A673 (cell line): Measurements from ENCODE around the gene TRPC6.

Experiments used
- EZH2 ChIP-seq: fragments of 200-600 bp; sonication (generic); IDR thresholded peaks from 2 replicates; pipeline ENCODE4 v1.6.1; 2017; ENCODE audit warnings: borderline replicate concordance, low read depth, mild to moderate bottlenecking, mixed read lengths, antibody characterized with exemption, low read length; ENCODE audit not compliant: poor library complexity, severe bottlenecking
- TF ChIP-seq, protein P1 (sequence below): fragments of 300-800, 200-600 bp; sonication (generic); conservative IDR thresholded peaks from 2 replicates; pipeline ENCODE4 v1.5.1; 2017; ENCODE audit warnings: low read depth, mild to moderate bottlenecking, antibody characterized with exemption, low read length, moderate library complexity, mixed read lengths

DNA sequence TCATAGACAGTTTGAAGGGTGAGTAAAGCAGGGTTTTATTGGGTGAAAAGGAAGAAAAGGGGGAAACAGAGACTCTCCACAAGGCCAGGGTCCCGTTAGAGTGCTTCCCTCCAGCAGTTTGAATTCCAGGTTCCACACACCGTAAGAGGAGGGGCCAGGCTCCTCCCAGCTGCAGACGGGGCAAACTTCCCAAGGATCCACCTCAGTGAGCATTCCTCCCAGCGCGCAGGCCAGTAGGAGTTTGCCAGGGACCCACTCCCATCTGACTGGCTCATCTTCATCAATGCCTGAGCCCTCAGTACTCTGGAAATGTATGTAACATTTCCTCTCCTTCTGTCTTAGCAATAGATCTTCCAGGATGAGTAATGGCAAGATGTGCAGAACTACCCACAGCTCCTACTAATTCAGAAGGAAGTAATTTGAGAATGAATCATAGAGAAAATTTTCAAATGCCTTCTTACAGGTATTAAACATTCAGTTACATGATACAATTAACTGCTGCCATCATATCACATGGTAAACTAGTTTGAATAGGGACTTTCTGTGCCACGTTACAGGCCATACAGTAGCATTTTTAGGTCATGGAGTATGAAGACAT, 34.0 kb upstream of the TRPC6 start:
- TF ChIP-seq, protein P1, sequence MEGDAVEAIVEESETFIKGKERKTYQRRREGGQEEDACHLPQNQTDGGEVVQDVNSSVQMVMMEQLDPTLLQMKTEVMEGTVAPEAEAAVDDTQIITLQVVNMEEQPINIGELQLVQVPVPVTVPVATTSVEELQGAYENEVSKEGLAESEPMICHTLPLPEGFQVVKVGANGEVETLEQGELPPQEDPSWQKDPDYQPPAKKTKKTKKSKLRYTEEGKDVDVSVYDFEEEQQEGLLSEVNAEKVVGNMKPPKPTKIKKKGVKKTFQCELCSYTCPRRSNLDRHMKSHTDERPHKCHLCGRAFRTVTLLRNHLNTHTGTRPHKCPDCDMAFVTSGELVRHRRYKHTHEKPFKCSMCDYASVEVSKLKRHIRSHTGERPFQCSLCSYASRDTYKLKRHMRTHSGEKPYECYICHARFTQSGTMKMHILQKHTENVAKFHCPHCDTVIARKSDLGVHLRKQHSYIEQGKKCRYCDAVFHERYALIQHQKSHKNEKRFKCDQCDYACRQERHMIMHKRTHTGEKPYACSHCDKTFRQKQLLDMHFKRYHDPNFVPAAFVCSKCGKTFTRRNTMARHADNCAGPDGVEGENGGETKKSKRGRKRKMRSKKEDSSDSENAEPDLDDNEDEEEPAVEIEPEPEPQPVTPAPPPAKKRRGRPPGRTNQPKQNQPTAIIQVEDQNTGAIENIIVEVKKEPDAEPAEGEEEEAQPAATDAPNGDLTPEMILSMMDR: no peak
- no peak for TF ChIP-seq EZH2
